Measurements from ENCODE around the gene LRFN3. TPM values are rescaled to one million over a fixed set of nuclear protein-coding genes. Genes with fewer than 3 reads are reported as not detected.
A peak's percentile ranks its signal among the peaks of the same experiment; 100 is the strongest.

The LRFN3 gene
- total and polyA plus RNA-seq, 2 of the 4 experiments (the other 2 are of a cell fraction): 0.36 to 4.8 TPM

DNA sequence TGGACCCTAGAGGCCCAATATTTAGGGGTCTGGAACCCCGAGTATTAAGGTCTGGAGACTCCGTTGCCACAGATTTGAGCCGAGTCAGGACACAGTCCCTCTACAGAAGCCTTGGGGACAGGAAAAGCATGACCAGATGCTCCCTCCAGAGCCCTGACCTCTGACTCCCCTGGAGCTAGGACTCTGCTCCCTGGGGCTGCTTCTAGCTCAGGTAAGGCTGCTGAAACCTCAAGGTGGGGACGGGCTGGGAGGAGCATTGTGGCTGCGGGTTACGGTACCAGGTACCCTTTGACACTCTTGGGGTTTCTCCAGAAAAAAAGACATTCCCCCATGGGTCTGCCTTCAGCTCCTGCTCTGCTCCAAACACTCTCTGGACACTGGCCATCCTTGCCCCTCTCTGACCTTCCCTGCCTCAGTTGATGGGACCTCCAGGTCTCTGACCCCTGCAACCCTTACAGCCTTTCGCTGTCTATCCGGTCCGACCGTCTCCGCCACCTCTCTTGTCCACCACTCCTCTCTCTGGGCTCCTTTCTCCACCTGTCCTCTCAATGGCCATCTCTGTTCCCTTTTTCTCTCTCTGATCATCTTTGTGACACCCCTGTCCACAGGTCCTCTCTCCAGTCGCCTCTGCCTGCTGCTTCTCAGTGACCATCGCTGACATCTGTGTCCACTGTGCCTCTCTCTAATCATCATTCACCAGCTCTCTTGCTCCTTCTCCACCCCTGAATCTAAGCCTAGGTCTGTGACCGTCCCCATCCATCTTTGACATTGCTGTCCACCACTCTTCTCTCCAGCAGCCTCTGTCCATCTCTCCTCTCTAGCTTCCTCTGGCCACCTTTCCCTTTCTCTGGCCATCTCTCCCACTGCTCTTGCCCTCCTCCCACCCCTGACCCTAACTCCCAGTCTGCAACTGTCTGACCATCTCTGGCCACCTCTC lies 1.4 kb downstream of the LRFN3 start:
- no peak overlapping the region for H3K4ac ChIP-seq (ENCODE audit: low read depth, low read length)
- H3K79me1 ChIP-seq (ENCODE audit: low read depth in 1 of 2, low read length in 2 of 2): peaks cover 15 to 31% of the 10 kb centered on the region in 2 experiments
- H4K91ac ChIP-seq (ENCODE audit: insufficient read depth, low read depth, low read length): no peak overlapping the region
- in situ Hi-C loops (cut with MboI; ENCODE audit: low sequenced_read_pairs): no loop called here
- H2BK15ac ChIP-seq (ENCODE audit: low read depth, low read length): no peak overlapping the region
- H3K36me3 ChIP-seq (ENCODE audit: control insufficient read depth, insufficient read depth, low read length): peaks cover 8% of the 10 kb centered on the region; the same call in 1 of the 2 replicates
- H3K4me2 ChIP-seq (ENCODE audit: low read depth, low read length): peak overlapping the region; percentile 85
- H4K5ac ChIP-seq (ENCODE audit: low read depth, low read length): no peak overlapping the region
- H3K4me1 ChIP-seq (ENCODE audit: control insufficient read depth, insufficient read depth, low read length): peaks cover 8% of the 10 kb centered on the region
- H2BK5ac ChIP-seq (ENCODE audit: low read depth, low read length, poor library complexity, severe bottlenecking): no peak overlapping the region
- H3K23ac ChIP-seq (ENCODE audit: low read depth, low read length): peak overlapping the region; percentile 4; the same call in 1 of the 2 replicates
- H3K27me3 ChIP-seq (ENCODE audit: control insufficient read depth, insufficient read depth, low read length): no peaks in the 10 kb centered on the region
- H2BK20ac ChIP-seq (ENCODE audit: low read depth, low read length): no peak overlapping the region
- no peaks in the 10 kb centered on the region for H3K9me3 ChIP-seq (ENCODE audit: control insufficient read depth, insufficient read depth, low read length)
- H3K9ac ChIP-seq (ENCODE audit: low read depth, low read length): no peak overlapping the region
- ChIA-PET CTCF (no interaction called here), POLR2A (ENCODE audit: unreplicated experiment) (no interaction called here)
- no peak overlapping the region for H3K18ac ChIP-seq (ENCODE audit: low read depth, low read length)
- no peak overlapping the region for H3K56ac ChIP-seq (ENCODE audit: extremely low read depth, insufficient read depth, low read length)
- no peak overlapping the region for H3K14ac ChIP-seq (replicated peaks; ENCODE audit: low read depth, low read length)
- dilution Hi-C loops (cut with HindIII; ENCODE audit: low sequenced_read_pairs, unreplicated experiment): no loop called here
- peaks cover 17% of the 10 kb centered on the region; the same call in 1 of the 2 replicates for H4K20me1 ChIP-seq (ENCODE audit: insufficient read depth, low read length)
- no peak overlapping the region for H2AK5ac ChIP-seq (ENCODE audit: low read depth, low read length)
- H3K9me1 ChIP-seq (ENCODE audit: insufficient read depth, low read length): peaks cover 9% of the 10 kb centered on the region
- H2BK120ac ChIP-seq (ENCODE audit: low read depth, low read length): no peak overlapping the region
- no peak overlapping the region for H2AK9ac ChIP-seq (replicated peaks; ENCODE audit: low read depth, low read length, poor library complexity)
- peak overlapping the region; percentile 80 for H3K4me3 ChIP-seq (ENCODE audit: insufficient read depth, low read depth, low read length)
- H2AFZ ChIP-seq (replicated peaks; ENCODE audit: low read length, poor library complexity): no peak overlapping the region
- H3K27ac ChIP-seq (ENCODE audit: insufficient read depth, low read length): no peak overlapping the region
- H4K8ac ChIP-seq (ENCODE audit: low read depth in 2 of 2, low read length in 2 of 2): no peak overlapping the region
- no peak for ATAC-seq (ENCODE audit: low read depth)
- 64% methylated on average over 9 of the region's 14 CpGs; no CpG with 5 or more reads in 1 of the 2 experiments for WGBS, 2 experiments (ENCODE audit: extremely low coverage in 2 of 2, insufficient read length in 1 of 2)
- DNase-seq: no peak
- no TSS peak for BruUV-seq (replicated peaks)
- intact Hi-C loops (cut with micrococcal nuclease): loop anchor here (5.0 kb wide), 1 partner anchor 115 kb away; the partner anchor contains the start of genes THAP8 and WDR62
- TF ChIP-seq NFE2L2 (IDR thresholded peaks at IDR 0.05; ENCODE audit: low read depth, low read length): no peak
- TF ChIP-seq MXI1 (IDR thresholded peaks at IDR 0.05; ENCODE audit: borderline replicate concordance, low read depth, low read length): no peak
- TF ChIP-seq MAZ (IDR thresholded peaks at IDR 0.05; ENCODE audit: borderline replicate concordance, low read depth, low read length): no peak
- TF ChIP-seq RCOR1 (IDR thresholded peaks at IDR 0.05; ENCODE audit: insufficient replicate concordance, low read length): no peak
- no peak for TF ChIP-seq CTCF (conservative IDR thresholded peaks at IDR 0.05; ENCODE audit: low read depth, low read length)
- TF ChIP-seq BHLHE40 (IDR thresholded peaks at IDR 0.05; ENCODE audit: low read depth, low read length): no peak
- no peak for TF ChIP-seq SMC3 (IDR thresholded peaks at IDR 0.05; ENCODE audit: low read depth, low read length)
- TF ChIP-seq POLR2A (IDR thresholded peaks at IDR 0.05; ENCODE audit: low read depth, low read length): no peak
- TF ChIP-seq CHD1 (IDR thresholded peaks at IDR 0.05; ENCODE audit: low read depth, low read length): no peak
- no peak for TF ChIP-seq RFX5 (IDR thresholded peaks at IDR 0.05; ENCODE audit: low read depth, low read length)
- TF ChIP-seq MAFK (IDR thresholded peaks at IDR 0.05; ENCODE audit: low read depth, low read length): no peak
- no peak for TF ChIP-seq USF2 (IDR thresholded peaks at IDR 0.05; ENCODE audit: low read depth, low read length)
- TF ChIP-seq CEBPB (IDR thresholded peaks at IDR 0.05; ENCODE audit: low read depth, low read length): no peak
- no peak for TF ChIP-seq ELK1 (IDR thresholded peaks at IDR 0.05; ENCODE audit: borderline replicate concordance, low read depth, low read length)
